ENCODE results near the gene MAP3K13.

The MAP3K13 gene

GRCh38 chr3:185393055-185393454, 30.1 kb downstream of the MAP3K13 start:
- DNase-seq (ENCODE audit: low spot score), result no peak
- CTCF ChIA-PET, result no interaction called here
- TF ChIP-seq CTCF (conservative IDR thresholded peaks at IDR 0.05; ENCODE audit: low read depth), result no peak
- H3K27ac ChIP-seq, result no peak overlapping the region
- POLR2A ChIA-PET (ENCODE audit: low non-redundant PET), result no interaction called here

- ChIA-PET CTCF (no interaction called here), POLR2A (ENCODE audit: low non-redundant PET) (no interaction called here)
- DNase-seq (ENCODE audit: low spot score), result no peak
- no peak for TF ChIP-seq CTCF (conservative IDR thresholded peaks at IDR 0.05; ENCODE audit: low read depth)
- H3K27ac ChIP-seq, result no peak overlapping the region
These were observed 34.7 kb downstream of the MAP3K13 start for GRCh38 chr3:185397676-185398075.

GRCh38 chr3:185399737-185400667, 37.1 kb downstream of the MAP3K13 start:
- TF ChIP-seq CTCF (conservative IDR thresholded peaks at IDR 0.05; ENCODE audit: low read depth), result no peak

GRCh38 chr3:185400866-185401265, 37.9 kb downstream of the MAP3K13 start:
- no peak overlapping the region for H3K27ac ChIP-seq
- DNase-seq (ENCODE audit: low spot score), result no peak
- ChIA-PET CTCF (interaction anchor here (0.6 kb wide), 1 partner anchor 12 kb away, joined by 3 read pairs; no protein-coding TSS in a partner anchor), POLR2A (ENCODE audit: low non-redundant PET) (no interaction called here)
- TF ChIP-seq CTCF (conservative IDR thresholded peaks at IDR 0.05; ENCODE audit: low read depth), result no peak

More at GRCh38 chr3:185399737-185400667, 37.1 kb downstream of the MAP3K13 start:
- H3K27ac ChIP-seq, result no peak overlapping the region
- DNase-seq (ENCODE audit: low spot score), result peak; percentile 8
- ChIA-PET POLR2A (ENCODE audit: low non-redundant PET) (no interaction called here), CTCF (interaction anchor here (0.6 kb wide), 1 partner anchor 11 kb away, joined by 3 read pairs; no protein-coding TSS in a partner anchor)

GRCh38 chr3:185401319-185401955, 38.5 kb downstream of the MAP3K13 start:
- no peak for TF ChIP-seq CTCF (conservative IDR thresholded peaks at IDR 0.05; ENCODE audit: low read depth)
- CTCF ChIA-PET, result no interaction called here
- POLR2A ChIA-PET (ENCODE audit: low non-redundant PET), result no interaction called here
- DNase-seq (ENCODE audit: low spot score), result no peak
- H3K27ac ChIP-seq, result no peak overlapping the region

GRCh38 chr3:185402561-185402960, 39.6 kb downstream of the MAP3K13 start:
- TF ChIP-seq CTCF (conservative IDR thresholded peaks at IDR 0.05; ENCODE audit: low read depth), result no peak
- ChIA-PET CTCF (no interaction called here), POLR2A (ENCODE audit: low non-redundant PET) (no interaction called here)

More at GRCh38 chr3:185402561-185402960, 39.6 kb downstream of the MAP3K13 start:
- DNase-seq (ENCODE audit: low spot score), result no peak
- no peak overlapping the region for H3K27ac ChIP-seq

Data from RWPE1 (cell line).